ENCODE data around the gene SLC49A3. TPM values are rescaled to one million over a fixed set of nuclear protein-coding genes. Genes with fewer than 3 reads are reported as not detected.
A peak's percentile ranks its signal among the peaks of the same experiment; 100 is the strongest.

Gene SLC49A3
- total RNA-seq, 1 donor from 2014 or later = 19.9 TPM

- TF ChIP-seq CTCF (IDR thresholded peaks at IDR 0.05; ENCODE audit: unreplicated experiment) = no peak
- Mint-ChIP-seq H3K9me3 (ENCODE audit: unreplicated experiment) (no peaks in the 10 kb centered on the region), H3K36me3 (ENCODE audit: low read depth, unreplicated experiment) (peaks cover 8% of the 10 kb centered on the region), H3K4me1 (ENCODE audit: unreplicated experiment) (peaks cover 21% of the 10 kb centered on the region), H3K27ac (ENCODE audit: unreplicated experiment) (no peak overlapping the region), H3K4me3 (ENCODE audit: unreplicated experiment) (peak overlapping the region; percentile 69), H3K27me3 (ENCODE audit: unreplicated experiment) (peaks cover 15% of the 10 kb centered on the region)
- no peak for DNase-seq (ENCODE audit: low spot score)
Observed at GRCh38 chr4:685679-686412, 3.1 kb downstream of the SLC49A3 start.

DNA sequence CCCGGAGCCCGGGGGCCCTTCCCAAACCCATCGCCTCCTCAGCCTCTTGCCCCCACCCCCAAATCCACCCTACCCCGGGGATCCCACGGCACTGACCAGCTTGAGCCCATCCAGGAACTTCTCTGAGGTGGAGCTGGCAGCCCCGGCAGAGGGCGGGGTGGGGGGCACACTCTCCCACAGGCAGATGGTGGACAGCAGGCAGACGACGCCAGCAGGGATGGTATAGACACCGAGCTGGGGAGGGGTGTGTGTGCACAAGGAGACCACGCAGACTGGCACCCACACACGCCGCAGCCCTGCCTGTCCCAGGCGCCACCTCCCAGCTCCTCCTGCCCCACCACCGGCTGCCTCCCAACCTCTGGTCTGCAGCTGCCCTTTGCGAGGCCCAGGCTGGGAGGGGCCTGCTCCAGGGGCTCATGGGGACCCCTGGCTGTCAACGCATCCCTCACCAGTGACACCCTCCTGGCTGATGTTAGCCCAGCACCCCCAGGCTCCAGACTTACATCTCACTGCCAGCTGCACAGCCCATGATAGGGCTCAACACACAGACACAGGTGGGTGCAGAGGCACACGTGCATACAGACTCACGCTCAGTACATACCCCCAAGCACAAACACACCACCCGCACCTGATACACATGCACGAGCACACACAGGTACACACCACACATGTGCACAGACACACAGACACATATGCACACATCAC, 4.2 kb downstream of the SLC49A3 start:
- Mint-ChIP-seq H3K27ac (ENCODE audit: unreplicated experiment) (peak overlapping the region; percentile 69), H3K9me3 (ENCODE audit: unreplicated experiment) (no peaks in the 10 kb centered on the region), H3K27me3 (ENCODE audit: unreplicated experiment) (peaks cover 13% of the 10 kb centered on the region), H3K36me3 (ENCODE audit: low read depth, unreplicated experiment) (peaks cover 8% of the 10 kb centered on the region), H3K4me3 (ENCODE audit: unreplicated experiment) (peak overlapping the region; percentile 65), H3K4me1 (ENCODE audit: unreplicated experiment) (peaks cover 11% of the 10 kb centered on the region)
- DNase-seq (ENCODE audit: low spot score) = no peak
- no peak for TF ChIP-seq CTCF (IDR thresholded peaks at IDR 0.05; ENCODE audit: unreplicated experiment)

DNA sequence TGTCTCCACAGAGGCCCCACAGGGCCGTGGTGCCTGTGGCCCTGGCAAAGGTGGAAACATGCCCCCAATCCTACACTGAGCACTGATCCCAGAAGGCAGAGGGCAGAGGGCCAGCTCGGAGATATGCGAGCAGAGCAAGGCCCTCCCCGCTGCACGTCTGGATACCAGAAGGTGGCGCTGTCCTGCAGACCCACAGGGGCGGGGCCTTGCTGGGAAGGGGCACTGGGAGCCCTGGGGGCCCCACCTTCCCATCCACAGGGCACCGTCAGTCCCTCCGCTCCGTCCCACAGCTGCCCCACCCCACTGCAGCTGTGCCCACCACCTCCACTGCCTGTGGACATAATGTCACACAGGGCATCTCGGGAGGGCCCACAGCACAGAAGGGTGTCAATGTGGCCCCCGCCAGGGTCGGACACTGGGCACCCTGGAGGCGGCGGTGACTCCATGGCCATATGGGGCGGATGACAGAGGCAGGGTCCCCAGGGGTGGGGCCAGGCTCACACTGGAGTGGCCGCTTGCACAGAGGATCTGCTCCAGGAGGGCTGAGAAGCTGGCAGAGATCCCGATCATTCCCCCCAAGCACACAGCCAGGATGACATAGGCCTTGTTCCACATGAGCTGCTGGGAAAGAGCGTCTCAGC, 4.8 kb downstream of the SLC49A3 start:
- Mint-ChIP-seq H3K9me3 (ENCODE audit: unreplicated experiment) (no peaks in the 10 kb centered on the region), H3K27ac (ENCODE audit: unreplicated experiment) (no peak overlapping the region), H3K4me1 (ENCODE audit: unreplicated experiment) (peaks cover 9% of the 10 kb centered on the region), H3K36me3 (ENCODE audit: low read depth, unreplicated experiment) (peaks cover 8% of the 10 kb centered on the region), H3K4me3 (ENCODE audit: unreplicated experiment) (no peak overlapping the region), H3K27me3 (ENCODE audit: unreplicated experiment) (peaks cover 14% of the 10 kb centered on the region)
- peak; percentile 77 for DNase-seq (ENCODE audit: low spot score)
- TF ChIP-seq CTCF (IDR thresholded peaks at IDR 0.05; ENCODE audit: unreplicated experiment) = peak; percentile 81

DNA sequence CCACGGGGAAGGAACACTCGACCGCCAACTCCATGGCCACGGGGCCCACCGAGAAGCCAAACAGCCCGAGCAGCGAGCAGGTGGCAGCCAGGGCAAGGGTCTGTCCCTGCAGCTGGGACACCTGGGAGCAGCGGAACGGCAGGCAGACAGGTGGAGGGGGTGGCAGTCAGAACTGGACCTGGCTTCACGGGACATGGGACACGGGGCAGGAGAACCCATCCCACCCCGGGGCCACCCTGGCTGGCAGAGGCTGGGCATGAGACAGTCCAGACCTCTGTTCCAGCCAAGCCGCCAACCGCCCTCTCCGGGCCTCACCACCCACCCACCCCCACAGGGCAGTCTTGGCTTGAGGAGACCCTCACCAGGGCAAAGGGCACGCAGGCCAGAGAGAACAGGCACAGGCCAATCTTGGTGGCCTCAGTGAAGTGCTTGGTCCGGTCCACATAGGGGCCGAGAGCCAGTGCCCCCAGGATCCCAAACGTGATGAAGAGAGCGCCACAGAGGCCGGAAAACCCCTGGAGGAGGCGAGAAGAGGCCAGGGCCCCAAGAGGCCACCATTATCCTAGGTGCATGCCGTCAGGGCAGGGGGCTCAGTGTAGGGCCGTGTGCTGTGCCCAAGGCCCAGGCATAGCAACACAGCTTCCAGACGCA, 5.6 kb downstream of the SLC49A3 start:
- H3K36me3 Mint-ChIP-seq (ENCODE audit: low read depth, unreplicated experiment) = peaks cover 8% of the 10 kb centered on the region
- H3K9me3 Mint-ChIP-seq (ENCODE audit: unreplicated experiment) = no peaks in the 10 kb centered on the region
- H3K4me3 Mint-ChIP-seq (ENCODE audit: unreplicated experiment) = no peak overlapping the region
- H3K4me1 Mint-ChIP-seq (ENCODE audit: unreplicated experiment) = peaks cover 9% of the 10 kb centered on the region
- peaks cover 14% of the 10 kb centered on the region for H3K27me3 Mint-ChIP-seq (ENCODE audit: unreplicated experiment)
- DNase-seq (ENCODE audit: low spot score) = no peak
- no peak for TF ChIP-seq CTCF (IDR thresholded peaks at IDR 0.05; ENCODE audit: unreplicated experiment)
- H3K27ac Mint-ChIP-seq (ENCODE audit: unreplicated experiment) = no peak overlapping the region
